Natural killer cell treated with Interleukin-12 subunit alpha and Interleukin-12 subunit beta and Interleukin-15 and Interleukin-18, amount 100 ng/mL, for 72 hours (primary cell): Measurements from ENCODE around the gene FHIT. TPM values are rescaled to one million over a fixed set of nuclear protein-coding genes. Genes with fewer than 3 reads are reported as not detected.

Source experiments
- ATAC-seq, 2 donors: fragments of 150-1000 bp; cut with Tn5 transposase in 1 of 2; sonication (Bioruptor Pico), chemical (Tn5 transposase) in 1 of 2; 2 replicates each; pipeline ENCODE4 v1.10.0; 2021
- DNase-seq: peaks from one replicate; pipeline ENCODE4 v3.0.0; 2022; ENCODE audit warnings: low spot score
- H3K27ac Mint-ChIP-seq, 2 donors: 1 replicate in 1 of 2; 2 replicates in 1 of 2; pipeline ENCODE4 v1.8.0; 2022; ENCODE audit warnings: mixed read lengths in 2 of 2, mild to moderate bottlenecking in 1 of 2, moderate library complexity in 1 of 2
- H3K27me3 Mint-ChIP-seq, 2 donors: 1 replicate in 1 of 2; 2 replicates in 1 of 2; pipeline ENCODE4 v1.8.0; 2022; ENCODE audit warnings: mixed read lengths in 2 of 2
- H3K36me3 Mint-ChIP-seq: one replicate; pipeline ENCODE4 v1.8.0; 2022; ENCODE audit warnings: mixed read lengths
- H3K4me1 Mint-ChIP-seq, 2 donors: 1 replicate in 1 of 2; 2 replicates in 1 of 2; pipeline ENCODE4 v1.8.0; 2022; ENCODE audit warnings: low read depth in 2 of 2, mixed read lengths in 2 of 2, mild to moderate bottlenecking in 1 of 2
- H3K4me3 Mint-ChIP-seq: one replicate; pipeline ENCODE4 v1.8.0; 2022; ENCODE audit warnings: mixed read lengths
- H3K9me3 Mint-ChIP-seq: 2 replicates; pipeline ENCODE4 v1.8.0; 2022; ENCODE audit warnings: mixed read lengths
- total RNA-seq, 2 donors: library from RNA; stranded (reverse); gene quantifications; one replicate each; pipeline ENCODE4 v1.2.3, GENCODE V29; 2022

The FHIT gene
- total RNA-seq, 2 donors from 2014 or later: 2.4 to 3.0 TPM

DNA sequence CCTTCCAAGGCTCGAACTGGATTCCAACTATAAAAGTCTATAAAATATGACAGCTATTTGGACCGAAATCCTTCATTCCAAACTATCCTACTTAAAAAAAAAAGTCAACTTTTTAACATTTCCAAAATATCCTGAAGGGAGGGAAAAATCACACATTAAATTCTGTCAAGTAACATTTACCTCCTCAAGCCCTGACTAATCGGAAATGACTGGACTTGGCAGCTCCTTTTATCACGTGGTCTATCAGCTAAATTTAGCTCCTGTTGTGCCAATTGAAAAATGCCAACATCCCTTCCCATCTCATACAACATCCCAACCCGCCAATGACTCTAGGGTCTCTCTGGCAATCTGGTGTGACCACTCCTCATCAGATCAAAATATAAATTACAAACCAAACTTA is 297.9 kb downstream of the FHIT start:
- peaks cover 0 to 3% of the 10 kb centered on the region in 2 donors for H3K4me1 Mint-ChIP-seq
- peaks cover 6% of the 10 kb centered on the region for H3K36me3 Mint-ChIP-seq
- no peak overlapping the region for H3K4me3 Mint-ChIP-seq
- DNase-seq (no peak), ATAC-seq (no peak)
- no peaks in the 10 kb centered on the region for H3K27me3 Mint-ChIP-seq
- no peak overlapping the region for H3K27ac Mint-ChIP-seq
- peaks cover 11% of the 10 kb centered on the region for H3K9me3 Mint-ChIP-seq

DNA sequence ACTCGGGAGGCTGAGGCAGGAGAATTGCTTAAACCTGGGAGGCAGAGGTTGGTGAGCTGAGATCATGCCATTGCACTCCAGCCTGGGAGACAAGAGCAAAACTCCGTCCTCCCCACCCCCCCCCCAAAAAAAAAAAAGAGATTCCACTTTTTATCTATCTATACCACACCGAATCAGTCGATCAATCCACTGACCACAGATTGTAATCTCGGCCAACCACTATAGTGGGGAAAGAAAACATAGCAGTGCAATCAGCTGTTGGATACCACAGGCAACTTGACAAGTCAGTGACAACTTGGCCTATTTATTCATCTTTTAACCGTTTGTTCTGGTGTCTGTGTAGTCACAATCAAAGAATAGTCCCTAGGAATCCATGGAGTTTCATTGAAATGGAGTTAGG is 299.2 kb downstream of the FHIT start:
- peaks cover 11% of the 10 kb centered on the region for H3K9me3 Mint-ChIP-seq
- no peaks in the 10 kb centered on the region for H3K4me1 Mint-ChIP-seq
- no peak for DNase-seq
- H3K4me3 Mint-ChIP-seq: no peak overlapping the region
- H3K36me3 Mint-ChIP-seq: peaks cover 6% of the 10 kb centered on the region
- no peak for ATAC-seq
- no peaks in the 10 kb centered on the region for H3K27me3 Mint-ChIP-seq
- no peak overlapping the region for H3K27ac Mint-ChIP-seq

DNA sequence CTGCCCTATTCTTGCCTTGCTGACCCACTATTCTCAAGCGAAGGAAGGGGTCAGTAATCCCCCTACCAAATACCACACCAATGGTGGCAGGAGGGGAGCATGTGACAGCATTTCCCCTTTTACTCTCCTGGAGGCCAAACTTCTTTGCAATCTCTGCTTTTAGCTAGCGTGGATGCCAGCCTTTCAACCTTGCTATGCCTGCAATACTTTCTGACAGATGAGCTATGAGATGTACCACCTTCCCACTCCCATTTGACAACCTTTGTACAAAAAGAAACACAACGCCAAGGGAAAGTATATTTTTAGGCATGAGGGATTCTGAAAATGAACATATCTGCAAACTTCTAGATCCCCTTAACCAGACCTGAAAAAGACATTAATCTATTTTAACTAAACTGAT is 302.1 kb downstream of the FHIT start:
- peaks cover 6% of the 10 kb centered on the region for H3K9me3 Mint-ChIP-seq
- ATAC-seq (no peak), DNase-seq (no peak)
- H3K36me3 Mint-ChIP-seq: no peaks in the 10 kb centered on the region
- no peaks in the 10 kb centered on the region for H3K4me1 Mint-ChIP-seq
- H3K4me3 Mint-ChIP-seq: no peak overlapping the region
- no peak overlapping the region for H3K27ac Mint-ChIP-seq
- no peaks in the 10 kb centered on the region for H3K27me3 Mint-ChIP-seq

DNA sequence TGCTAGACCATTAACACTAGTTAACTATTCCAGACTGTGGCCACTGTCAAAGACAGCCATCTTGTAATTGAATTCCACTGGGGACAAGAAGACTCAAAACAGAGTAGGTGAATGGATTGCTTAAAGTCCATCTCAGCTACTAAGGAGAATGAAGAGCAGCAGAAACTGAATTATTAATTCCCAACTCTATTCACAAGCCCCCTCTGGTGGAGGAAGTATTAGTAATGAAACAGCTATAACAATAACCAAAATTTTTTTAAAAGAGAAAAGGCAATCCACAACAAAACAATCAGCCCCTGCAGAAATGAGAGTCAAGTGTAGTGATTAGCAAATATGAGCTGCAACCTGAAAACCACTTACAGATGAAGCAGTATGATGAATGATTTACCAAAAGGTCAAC is 302.8 kb downstream of the FHIT start:
- Mint-ChIP-seq H3K27ac (no peak overlapping the region), H3K4me1 (no peaks in the 10 kb centered on the region), H3K36me3 (no peaks in the 10 kb centered on the region), H3K27me3 (no peaks in the 10 kb centered on the region), H3K4me3 (no peak overlapping the region), H3K9me3 (peaks cover 6% of the 10 kb centered on the region)
- ATAC-seq: no peak
- DNase-seq: no peak

DNA sequence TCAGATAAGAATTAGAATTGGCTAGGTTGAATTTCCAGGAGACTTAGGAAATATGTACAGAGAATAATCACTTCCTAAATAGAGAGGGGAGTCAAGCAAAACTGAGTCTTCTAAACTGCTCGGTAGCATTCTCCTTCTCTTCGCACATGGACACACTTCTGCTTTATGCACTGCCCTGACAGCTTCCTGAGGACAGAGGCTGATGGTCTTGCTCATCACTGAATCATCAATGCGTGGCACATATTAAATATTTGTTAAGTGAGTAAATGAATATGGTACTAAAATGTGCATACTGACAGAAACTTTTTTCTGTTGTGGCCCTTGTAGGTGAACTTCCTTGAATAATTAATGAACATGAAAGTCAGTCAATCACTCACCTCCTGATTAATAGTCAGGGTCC is 315.5 kb downstream of the FHIT start:
- DNase-seq (no peak), ATAC-seq (no peak)
- no peak overlapping the region for H3K4me3 Mint-ChIP-seq
- no peak overlapping the region for H3K27ac Mint-ChIP-seq
- H3K36me3 Mint-ChIP-seq: peaks cover 6% of the 10 kb centered on the region
- H3K9me3 Mint-ChIP-seq: peaks cover 7% of the 10 kb centered on the region
- no peaks in the 10 kb centered on the region for H3K4me1 Mint-ChIP-seq
- H3K27me3 Mint-ChIP-seq: no peaks in the 10 kb centered on the region

DNA sequence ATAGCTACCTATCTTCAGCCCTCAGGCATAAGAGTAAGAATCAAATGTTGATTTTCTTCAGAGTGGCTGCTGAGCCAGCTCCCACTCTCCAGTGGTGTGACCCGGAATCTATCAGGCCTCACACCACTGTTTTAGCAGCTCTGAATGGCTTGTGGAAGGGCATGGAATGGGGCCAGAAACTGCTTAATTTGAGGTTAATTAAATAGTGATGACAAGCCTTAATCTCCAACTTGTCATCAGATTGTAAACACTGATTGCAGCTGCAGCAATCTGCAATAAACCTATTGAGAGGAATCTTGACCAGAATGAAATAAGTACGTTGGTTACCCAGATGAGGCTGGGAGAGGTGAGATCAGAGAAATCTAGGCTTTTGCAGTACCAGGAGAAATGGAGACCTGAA is 317.4 kb downstream of the FHIT start:
- Mint-ChIP-seq H3K36me3 (peaks cover 6% of the 10 kb centered on the region), H3K9me3 (peaks cover 7% of the 10 kb centered on the region), H3K27ac (no peak overlapping the region), H3K4me3 (no peak overlapping the region), H3K4me1 (no peaks in the 10 kb centered on the region), H3K27me3 (no peaks in the 10 kb centered on the region)
- ATAC-seq: no peak
- DNase-seq: no peak

DNA sequence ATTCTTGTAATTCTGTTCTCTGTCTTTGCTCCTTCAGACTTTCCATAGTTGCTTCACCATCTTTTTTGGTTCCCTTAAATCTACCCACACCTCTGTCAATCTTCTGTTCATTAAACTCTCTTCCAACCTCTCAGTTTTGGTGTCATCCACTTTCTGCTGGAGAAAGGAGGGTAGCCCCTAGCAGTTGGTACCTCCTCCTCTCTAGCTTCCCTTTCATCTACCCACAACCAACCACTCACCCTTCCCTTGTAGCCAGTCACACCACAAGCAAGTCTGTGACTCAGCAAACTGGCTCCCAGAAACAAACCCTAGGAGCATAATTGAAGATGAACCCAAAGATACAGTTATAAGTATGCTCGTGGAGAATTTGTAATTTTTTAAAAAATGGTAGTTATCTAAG is 318.6 kb downstream of the FHIT start:
- Mint-ChIP-seq H3K36me3 (peaks cover 6% of the 10 kb centered on the region), H3K9me3 (peaks cover 7% of the 10 kb centered on the region), H3K4me1 (no peaks in the 10 kb centered on the region), H3K27ac (no peak overlapping the region), H3K4me3 (no peak overlapping the region), H3K27me3 (no peaks in the 10 kb centered on the region)
- ATAC-seq (no peak), DNase-seq (no peak)

DNA sequence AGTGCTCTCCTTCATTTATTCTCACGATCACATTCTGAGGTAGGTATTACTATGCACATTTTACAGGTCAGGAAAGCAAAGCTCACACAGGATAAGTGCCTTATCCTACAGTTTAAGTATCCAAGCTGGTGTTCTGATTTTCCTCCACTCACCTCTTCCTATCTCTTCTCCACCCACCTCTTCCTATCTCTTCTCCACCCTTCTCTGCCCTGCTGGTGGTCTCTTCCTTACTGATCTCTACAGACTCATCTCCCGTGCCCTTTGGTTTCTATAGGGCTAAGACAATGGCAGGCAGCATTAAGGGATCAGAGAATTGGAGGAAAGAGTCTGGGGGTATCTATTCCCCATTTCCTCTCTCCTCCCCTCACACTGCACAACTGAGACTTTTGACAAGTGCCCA is 319.1 kb downstream of the FHIT start:
- no peak overlapping the region for H3K27ac Mint-ChIP-seq
- DNase-seq: no peak
- H3K4me1 Mint-ChIP-seq: no peaks in the 10 kb centered on the region

DNA sequence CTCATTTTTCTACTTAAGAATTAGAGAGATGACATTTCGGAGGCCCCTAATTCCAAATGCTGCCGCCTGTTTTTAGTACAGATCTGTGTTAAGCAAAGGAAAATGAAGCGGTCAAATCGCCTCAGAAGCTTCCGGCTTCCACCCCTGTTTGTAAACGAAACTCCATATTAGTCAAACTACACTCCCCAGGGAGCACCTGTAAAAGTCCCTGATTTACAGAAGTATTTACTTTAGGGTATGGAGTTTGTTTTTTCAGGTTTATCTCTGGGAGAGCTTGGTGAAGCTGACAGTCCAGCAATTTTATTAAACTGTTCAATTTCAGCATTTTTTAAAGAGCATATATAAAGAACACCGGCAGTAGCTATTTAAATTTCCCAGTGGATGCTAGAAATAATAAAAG is 319.8 kb downstream of the FHIT start:
- no peak overlapping the region for H3K27ac Mint-ChIP-seq
- peaks cover 9% of the 10 kb centered on the region for H3K36me3 Mint-ChIP-seq
- peaks cover 8% of the 10 kb centered on the region for H3K9me3 Mint-ChIP-seq
- H3K27me3 Mint-ChIP-seq: no peaks in the 10 kb centered on the region
- ATAC-seq (no peak), DNase-seq (no peak)
- H3K4me1 Mint-ChIP-seq: no peaks in the 10 kb centered on the region
- H3K4me3 Mint-ChIP-seq: no peak overlapping the region

More for the DNA sequence above, 319.1 kb downstream of the FHIT start:
- Mint-ChIP-seq H3K27me3 (no peaks in the 10 kb centered on the region), H3K4me3 (no peak overlapping the region), H3K9me3 (peaks cover 7% of the 10 kb centered on the region), H3K36me3 (peaks cover 6% of the 10 kb centered on the region)
- no peak for ATAC-seq

DNA sequence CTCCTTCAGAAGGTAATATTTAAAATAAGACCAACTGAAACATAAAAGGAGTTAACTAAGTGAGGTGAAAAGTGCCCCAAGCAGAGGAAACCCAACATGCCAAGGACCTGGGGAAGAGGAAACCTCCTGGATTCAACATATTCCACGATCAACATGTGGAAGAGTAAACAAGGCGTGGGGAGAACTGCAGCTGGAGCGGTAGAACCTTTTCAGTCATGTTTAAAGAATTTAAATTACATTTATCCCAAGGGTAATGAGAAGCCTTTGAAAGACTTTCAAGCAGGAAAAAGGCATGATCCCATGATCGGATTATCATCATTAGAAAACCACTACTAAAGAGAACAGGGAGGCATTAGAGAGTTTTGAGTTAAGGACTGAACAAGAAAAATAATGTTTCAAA is 330.7 kb downstream of the FHIT start:
- no peak overlapping the region for H3K4me3 Mint-ChIP-seq
- H3K4me1 Mint-ChIP-seq: no peaks in the 10 kb centered on the region
- H3K27me3 Mint-ChIP-seq: no peaks in the 10 kb centered on the region
- peaks cover 4% of the 10 kb centered on the region for H3K9me3 Mint-ChIP-seq
- ATAC-seq (no peak), DNase-seq (no peak)
- H3K36me3 Mint-ChIP-seq: no peaks in the 10 kb centered on the region
- no peak overlapping the region for H3K27ac Mint-ChIP-seq

DNA sequence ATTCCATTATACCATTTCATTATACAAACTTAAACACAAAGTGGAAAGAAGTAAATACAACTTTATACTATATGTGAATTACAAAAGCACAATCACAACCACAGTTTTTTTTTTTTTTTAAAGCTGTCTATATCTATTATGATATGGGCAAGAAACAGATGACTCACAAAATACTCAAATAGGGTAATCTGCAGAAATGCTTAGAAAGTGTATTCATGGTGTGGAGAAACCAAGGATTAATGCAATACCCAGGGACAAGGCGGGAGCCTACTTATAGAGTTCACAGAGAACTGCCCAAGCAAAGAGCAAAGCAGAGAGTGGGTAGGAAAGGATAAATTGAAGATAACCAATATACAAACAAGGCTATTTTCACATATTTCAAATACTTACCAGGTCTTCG is 332.0 kb downstream of the FHIT start:
- Mint-ChIP-seq H3K27me3 (no peaks in the 10 kb centered on the region), H3K9me3 (peaks cover 4% of the 10 kb centered on the region), H3K36me3 (no peaks in the 10 kb centered on the region), H3K4me1 (no peaks in the 10 kb centered on the region), H3K27ac (no peak overlapping the region), H3K4me3 (no peak overlapping the region)
- DNase-seq (no peak), ATAC-seq (no peak)

DNA sequence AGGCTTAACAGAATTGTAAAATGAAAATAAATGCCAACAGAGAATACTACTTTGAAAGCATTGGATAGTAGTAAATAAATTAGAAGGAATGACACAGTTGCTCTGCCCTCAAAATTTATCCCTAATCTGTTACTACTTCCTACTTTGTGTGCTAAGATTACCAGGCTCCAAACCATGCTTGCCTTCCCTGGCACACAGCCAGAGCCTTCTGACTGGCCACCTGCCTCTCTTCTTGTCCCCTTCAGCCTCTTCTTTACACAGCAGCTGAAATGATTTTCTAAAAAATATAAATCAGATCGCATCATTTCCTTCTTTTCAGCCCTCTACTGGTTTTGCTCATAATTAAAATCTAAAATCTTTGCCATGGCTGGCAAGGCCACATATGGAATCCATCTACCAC is 334.1 kb downstream of the FHIT start:
- Mint-ChIP-seq H3K4me1 (no peaks in the 10 kb centered on the region), H3K4me3 (no peak overlapping the region), H3K9me3 (peaks cover 4% of the 10 kb centered on the region), H3K36me3 (no peaks in the 10 kb centered on the region), H3K27ac (no peak overlapping the region), H3K27me3 (no peaks in the 10 kb centered on the region)
- DNase-seq (no peak), ATAC-seq (no peak)

DNA sequence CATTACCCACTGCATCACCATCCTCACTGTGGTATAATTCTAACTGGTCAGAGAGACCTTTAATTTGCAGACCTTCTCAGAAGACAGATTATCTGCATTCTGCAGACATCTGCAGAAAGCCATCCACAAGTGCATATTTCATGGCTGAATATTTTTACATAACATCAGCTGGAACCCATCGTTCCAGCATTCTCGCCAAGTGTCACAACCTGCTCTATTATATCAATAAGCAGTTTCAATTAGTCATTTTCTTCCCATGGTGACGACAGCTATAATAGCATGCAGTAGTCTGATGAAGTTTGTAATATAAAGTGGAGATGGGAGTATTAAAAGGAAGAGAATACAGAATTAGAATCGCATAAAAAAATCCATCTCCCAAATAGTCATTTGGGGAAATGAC is 334.7 kb downstream of the FHIT start:
- H3K4me1 Mint-ChIP-seq: no peaks in the 10 kb centered on the region
- H3K9me3 Mint-ChIP-seq: peaks cover 4% of the 10 kb centered on the region
- no peak overlapping the region for H3K27ac Mint-ChIP-seq
- H3K36me3 Mint-ChIP-seq: no peaks in the 10 kb centered on the region
- DNase-seq (no peak), ATAC-seq (no peak)
- H3K4me3 Mint-ChIP-seq: no peak overlapping the region
- no peaks in the 10 kb centered on the region for H3K27me3 Mint-ChIP-seq

DNA sequence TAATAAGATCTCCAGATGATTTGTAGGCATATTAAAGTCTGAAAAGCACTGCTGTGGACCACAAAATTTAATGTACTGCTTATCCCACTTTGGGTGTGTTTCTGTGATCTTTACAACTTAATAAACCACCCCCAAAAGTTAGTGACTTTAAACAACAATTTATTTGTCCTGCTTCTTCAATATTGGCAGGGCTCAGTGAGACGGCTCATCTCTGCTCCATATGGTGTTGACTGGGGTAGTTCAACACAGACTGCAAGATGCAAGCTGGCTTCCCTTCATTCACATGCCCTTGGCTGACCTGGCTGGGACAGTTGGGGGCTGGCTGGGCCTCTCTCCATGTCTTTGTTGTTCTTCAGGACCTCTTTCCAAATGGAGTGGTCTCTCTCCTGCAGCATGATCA is 337.8 kb downstream of the FHIT start:
- Mint-ChIP-seq H3K9me3 (peaks cover 4% of the 10 kb centered on the region), H3K27ac (no peak overlapping the region), H3K27me3 (no peaks in the 10 kb centered on the region), H3K4me3 (no peak overlapping the region), H3K36me3 (peaks cover 8% of the 10 kb centered on the region), H3K4me1 (no peaks in the 10 kb centered on the region)
- DNase-seq (no peak), ATAC-seq (no peak)

DNA sequence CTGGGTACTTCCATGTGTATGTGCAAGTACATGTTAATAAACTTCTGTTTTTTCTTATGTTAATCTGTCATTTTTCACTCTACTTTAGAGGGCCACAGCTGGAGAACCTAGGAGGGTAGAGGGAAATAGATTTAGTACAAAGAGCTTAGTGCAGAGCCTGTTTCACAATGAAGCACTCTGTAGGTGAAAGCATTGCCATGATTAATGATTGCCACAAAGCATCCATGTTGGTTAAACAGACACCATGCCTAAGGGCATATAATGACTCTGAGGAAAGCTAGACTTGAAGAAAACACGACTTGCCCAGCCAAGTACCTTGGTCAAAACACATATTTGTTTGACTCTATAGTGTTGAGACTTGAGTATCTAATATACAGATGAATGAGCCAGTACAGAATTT is 338.4 kb downstream of the FHIT start:
- no peaks in the 10 kb centered on the region for H3K4me1 Mint-ChIP-seq
- H3K9me3 Mint-ChIP-seq: peaks cover 3% of the 10 kb centered on the region
- peaks cover 11% of the 10 kb centered on the region for H3K36me3 Mint-ChIP-seq
- no peak for DNase-seq
- no peaks in the 10 kb centered on the region for H3K27me3 Mint-ChIP-seq
- H3K27ac Mint-ChIP-seq: no peak overlapping the region
- no peak overlapping the region for H3K4me3 Mint-ChIP-seq
- no peak for ATAC-seq
